Fibroblast of the aortic adventitia (primary cell): Measurements from ENCODE around the gene TSPAN11. TPM values are rescaled to one million over a fixed set of nuclear protein-coding genes. Genes with fewer than 3 reads are reported as not detected.

Experiments
- DNase-seq: peaks from one replicate; pipeline ENCODE4 v3.0.0-alpha.2; 2010; ENCODE audit warnings: low read depth
- H3K4me3 ChIP-seq: 2 replicates; pipeline ENCODE4 v1.5.1; 2011; ENCODE audit warnings: low read depth, mild to moderate bottlenecking, control low read depth, low read length, moderate library complexity
- CTCF ChIP-seq: IDR thresholded peaks from 2 replicates; pipeline ENCODE4 v1.5.1; 2011; ENCODE audit warnings: mild to moderate bottlenecking, low read length, control low read depth, inconsistent platforms; ENCODE audit not compliant: insufficient read depth
- total RNA-seq: library from RNA; depleted of rRNA; stranded (reverse); fragments of >200 nt; gene quantifications from 2 replicates; pipeline ENCODE4 v1.2.3, GENCODE V29; 2012; ENCODE audit warnings: low replicate concordance

Gene TSPAN11
- total RNA-seq, 1 donor, result 0.36 TPM

DNA sequence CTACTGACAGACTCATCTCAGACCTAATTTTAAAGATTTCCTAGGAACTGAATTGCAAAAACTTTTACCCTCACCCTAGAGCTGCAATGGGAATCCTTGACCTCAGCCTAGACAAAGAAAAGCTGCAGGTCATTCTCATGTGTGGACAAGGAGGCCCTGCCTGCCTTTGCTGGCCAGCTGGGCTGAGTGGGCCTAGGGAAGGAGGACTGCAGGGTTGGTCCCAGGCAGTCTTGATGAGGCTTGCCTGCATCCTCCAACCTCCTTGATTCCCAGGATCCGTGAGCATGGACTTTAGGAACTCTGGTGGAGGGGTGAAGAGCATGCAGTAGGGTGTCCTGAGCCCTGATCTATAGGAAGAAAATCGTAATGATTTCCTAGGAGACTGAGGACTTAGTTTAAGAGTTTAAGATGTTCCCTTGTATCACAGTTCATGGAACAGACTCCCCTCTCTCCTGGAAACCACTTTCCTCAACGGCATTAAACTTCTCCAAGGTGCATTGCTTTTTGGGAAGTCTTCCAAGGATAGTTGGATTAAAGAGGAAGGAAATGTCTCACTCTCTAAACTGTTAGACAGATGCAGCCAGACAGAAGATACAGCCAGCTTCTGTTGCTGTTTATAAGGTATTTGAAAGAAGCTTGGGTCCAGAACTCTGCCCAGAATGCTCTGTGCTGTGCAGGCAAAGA is 91.7 kb downstream of the TSPAN11 start:
- no peak overlapping the region for H3K4me3 ChIP-seq
- TF ChIP-seq CTCF, result no peak
- no peak for DNase-seq

DNA sequence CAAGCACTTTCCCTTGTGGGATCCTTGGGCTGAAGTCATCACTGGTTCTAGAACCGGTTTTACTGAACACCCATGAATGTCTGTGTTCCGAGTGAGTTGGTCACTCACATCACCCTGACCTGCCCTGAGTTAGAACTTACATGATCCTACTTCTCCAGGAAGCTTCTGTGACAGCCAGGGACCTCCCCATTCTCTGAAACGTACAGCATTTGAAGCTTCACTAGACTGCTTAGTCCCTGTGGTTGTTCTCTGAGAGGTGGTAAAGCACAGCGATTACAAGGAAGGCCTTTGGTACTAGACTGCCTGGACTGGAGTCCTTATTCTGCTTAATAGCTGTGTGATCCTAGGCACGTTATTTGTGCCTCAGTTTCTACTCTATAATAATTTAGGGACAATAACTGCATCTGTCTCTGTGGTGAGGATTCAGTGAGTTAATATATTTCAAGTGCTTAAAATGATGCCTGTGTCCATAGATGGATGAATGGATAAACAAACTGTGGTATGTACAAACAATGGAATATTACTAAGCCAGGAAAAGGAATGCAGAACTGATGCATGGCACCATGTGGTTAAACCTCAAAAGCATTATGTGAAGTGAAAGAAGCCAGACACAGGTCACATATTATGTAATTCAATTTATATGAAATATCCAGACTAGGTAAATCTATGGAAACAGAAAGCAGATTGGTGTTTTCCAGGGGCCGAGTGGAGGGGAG is 92.4 kb downstream of the TSPAN11 start:
- no peak overlapping the region for H3K4me3 ChIP-seq
- no peak for TF ChIP-seq CTCF
- no peak for DNase-seq

DNA sequence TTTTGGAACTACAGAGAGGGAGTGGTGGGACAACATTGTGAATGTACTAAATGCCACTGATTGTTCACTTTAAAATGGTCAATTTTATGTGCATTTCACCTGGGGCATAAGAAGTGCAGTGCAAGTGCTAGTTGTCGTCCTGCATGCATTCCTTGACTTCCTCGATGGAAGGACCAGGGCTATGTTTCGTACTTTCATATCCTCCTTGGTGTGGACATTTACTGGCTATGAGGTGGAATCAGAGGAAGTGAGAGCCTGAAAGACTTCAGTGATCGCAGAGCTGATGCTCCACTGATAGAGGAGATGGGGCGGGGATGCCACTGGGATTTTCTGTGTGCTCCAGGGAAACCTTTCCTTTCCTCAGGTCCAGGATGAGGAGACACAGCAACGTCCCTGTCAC is 93.0 kb downstream of the TSPAN11 start:
- DNase-seq, result no peak
- no peak for TF ChIP-seq CTCF
- H3K4me3 ChIP-seq, result no peak overlapping the region

DNA sequence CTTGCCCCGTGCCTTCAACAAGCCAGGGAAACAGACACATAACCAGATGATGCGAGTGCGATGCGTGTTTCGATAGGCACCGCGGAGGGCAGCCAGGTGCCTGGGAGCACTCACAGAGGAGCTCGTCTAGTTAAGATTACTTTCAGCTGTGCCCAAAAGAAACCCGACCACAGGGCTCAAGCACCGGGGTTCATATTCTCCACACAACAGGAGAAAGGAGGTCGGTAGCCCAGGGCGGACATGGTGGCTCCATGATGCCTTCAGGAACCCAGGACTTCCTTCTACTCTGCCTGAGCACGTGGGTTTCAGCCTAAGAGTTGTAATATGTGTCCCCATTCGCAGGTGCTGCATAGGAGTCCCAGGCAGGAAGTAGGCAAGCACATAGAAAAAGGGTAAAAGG is 93.4 kb downstream of the TSPAN11 start:
- no peak for TF ChIP-seq CTCF
- H3K4me3 ChIP-seq, result no peak overlapping the region
- DNase-seq, result no peak

DNA sequence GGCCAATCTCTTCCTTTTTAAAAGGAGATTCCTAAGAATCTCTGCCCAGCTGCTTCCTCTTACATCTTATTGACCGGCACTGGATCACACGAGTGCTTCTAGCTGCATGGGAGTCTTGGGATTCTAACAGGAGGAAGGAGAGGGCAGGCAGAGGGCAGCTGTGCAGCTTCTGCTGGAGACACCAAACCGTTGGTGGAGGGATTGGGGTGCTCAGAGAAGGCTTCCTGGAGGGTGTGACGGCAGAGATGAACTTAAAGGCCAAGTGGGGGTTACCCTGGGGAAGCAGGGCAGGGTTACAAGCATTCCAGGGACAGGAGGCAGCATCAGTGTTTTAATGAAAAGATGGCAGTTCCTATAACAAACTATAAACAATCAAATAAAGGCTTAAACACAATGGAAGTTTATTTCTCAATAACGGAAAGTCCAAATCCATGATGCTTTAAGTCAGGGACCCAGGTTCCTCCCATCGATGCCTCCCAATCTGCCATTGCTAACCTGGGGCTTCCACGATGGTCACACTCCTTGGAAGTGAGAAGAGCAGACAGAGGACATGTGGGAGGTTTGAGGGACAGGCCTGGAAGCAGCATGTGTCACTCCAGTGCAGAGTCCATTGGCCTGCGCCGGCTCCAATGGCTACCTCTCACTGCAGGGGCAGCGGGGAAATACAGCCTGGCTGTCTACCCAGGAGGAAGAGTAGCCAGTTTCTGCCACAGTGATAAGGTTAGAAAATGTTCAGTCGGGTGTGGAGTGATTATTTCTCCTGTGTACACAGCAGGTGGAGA is 94.0 kb downstream of the TSPAN11 start:
- TF ChIP-seq CTCF, result no peak
- no peak overlapping the region for H3K4me3 ChIP-seq
- DNase-seq, result no peak

DNA sequence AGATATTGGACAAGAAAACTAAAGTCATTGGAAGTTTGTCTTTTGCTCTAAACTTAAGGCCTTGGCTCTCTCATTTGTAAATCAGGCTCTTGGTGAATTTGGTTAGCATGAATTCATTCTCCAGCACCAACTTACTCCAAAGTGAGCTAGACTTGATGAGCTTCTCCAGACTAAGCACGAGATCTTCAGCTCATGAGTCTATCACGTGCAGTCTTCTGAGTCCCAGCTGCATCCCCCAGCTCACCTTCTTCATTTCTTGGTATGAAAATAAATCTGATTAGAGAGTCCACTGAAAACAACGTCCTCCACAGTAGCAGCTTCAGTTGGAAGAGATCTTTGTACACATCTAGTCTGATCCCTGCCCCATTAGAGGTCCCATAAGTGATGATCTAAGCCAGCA is 94.6 kb downstream of the TSPAN11 start:
- TF ChIP-seq CTCF, result no peak
- no peak overlapping the region for H3K4me3 ChIP-seq
- DNase-seq, result no peak
